Mucosa of gallbladder (tissue), 1 donor: ENCODE data around the gene GRID1. TPM values are rescaled to one million over a fixed set of nuclear protein-coding genes. Genes with fewer than 3 reads are reported as not detected.

Experiments used
- DNase-seq: peaks from one replicate; pipeline ENCODE4 v3.0.0-alpha.2; 2020; ENCODE audit warnings: low spot score
- total RNA-seq: library from RNA; stranded (reverse); gene quantifications from one replicate; pipeline ENCODE4 v1.2.1, GENCODE V29; 2021
- donor health status: DM: no; HTN: no; CAD: no.

The GRID1 gene
- total RNA-seq, 1 donor from 2014 or later = 6.3 TPM

DNA sequence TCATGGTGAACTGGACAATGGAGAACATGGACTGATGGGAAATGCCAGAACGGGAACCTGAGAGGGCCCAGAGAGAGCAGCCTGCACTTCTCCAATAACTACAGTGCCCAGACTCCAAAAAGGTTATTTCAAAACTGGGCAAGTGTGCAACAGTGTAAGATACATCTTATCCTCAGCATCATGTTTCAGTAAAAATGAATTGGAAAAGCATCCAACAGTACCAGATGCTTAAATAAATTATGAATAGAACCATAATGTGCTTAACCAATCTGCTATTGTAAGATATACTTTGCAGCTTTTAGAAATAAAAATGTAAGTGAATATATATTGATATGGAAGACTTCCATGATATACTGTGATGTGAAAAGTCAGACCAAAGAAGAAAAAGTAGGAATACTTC is 303.3 kb downstream of the GRID1 start:
- no peak for DNase-seq

GRCh38 chr10:86062647-86063145 is 303.9 kb downstream of the GRID1 start:
- no peak for DNase-seq

- DNase-seq = no peak
These were observed 304.4 kb downstream of the GRID1 start for GRCh38 chr10:86062198-86062550.

DNA sequence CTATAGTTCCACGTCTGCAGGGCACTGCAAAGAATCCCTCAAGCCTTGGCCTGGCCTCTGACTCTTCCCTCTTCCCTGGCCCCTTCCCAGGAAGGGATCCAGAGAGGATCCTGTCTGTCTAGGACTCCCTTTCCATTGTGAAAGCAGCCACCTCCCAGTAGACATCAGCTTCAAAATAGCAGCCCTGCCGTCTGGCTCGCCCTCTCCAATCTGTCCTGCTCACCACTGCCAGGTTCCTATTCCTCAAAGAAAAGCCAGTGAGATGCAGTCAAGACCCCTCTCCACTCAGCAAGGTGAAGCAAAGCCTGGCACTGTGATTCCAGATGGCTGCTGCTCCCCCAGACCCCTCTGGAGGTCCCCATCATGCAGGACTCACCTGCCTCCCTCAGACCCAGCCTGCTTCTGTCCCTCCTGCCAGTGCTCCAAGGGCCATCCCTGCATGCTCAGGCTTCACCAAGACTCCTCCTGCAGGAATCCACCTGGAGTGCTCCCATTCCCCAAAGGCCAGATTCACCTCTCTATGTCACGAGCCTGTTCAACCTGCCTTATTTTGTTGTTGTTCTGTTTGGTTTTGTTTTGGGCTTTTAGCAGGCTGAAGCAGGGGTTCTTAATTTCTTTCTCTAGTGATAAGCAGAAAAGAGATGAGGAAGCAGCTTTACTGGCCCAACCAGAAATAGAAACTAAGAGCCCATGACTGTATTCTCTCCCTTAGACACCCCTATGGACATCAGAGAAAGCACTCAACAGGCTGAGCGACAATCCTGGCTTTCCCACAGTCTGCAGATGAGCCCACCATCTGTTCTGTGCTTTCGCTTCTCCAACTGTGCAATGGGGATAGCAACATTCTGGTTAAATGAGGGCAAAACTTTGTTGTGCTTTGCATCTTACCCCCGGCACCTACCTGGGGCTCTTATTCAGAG is 305.1 kb downstream of the GRID1 start:
- no peak for DNase-seq

GRCh38 chr10:86060386-86061277 is 306.0 kb downstream of the GRID1 start:
- DNase-seq = no peak

- DNase-seq = no peak
These were observed 306.7 kb downstream of the GRID1 start for GRCh38 chr10:86059892-86060291.

DNA sequence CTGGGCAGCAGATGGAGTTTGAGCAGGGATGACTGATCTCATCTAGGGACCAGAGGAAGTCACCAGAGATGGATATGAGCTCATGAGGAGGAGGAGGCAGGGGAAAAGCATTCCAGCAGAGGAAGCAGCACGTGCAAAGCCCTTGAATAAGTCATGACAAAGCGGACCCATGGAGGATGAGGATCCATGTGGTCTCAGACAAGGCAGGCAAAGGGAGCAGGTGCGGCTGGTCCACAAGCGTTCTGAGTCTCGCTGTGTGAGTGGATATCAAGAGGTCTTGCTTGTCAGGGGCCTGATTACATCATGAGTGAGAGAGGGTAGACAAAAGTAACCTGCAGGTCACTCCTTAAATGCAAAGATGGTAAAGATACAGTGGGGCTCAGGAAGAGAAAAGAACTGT is 307.6 kb downstream of the GRID1 start:
- DNase-seq = no peak

- DNase-seq = no peak
These were observed 308.9 kb downstream of the GRID1 start for GRCh38 chr10:86057708-86058107.

- DNase-seq = no peak
These were observed 309.9 kb downstream of the GRID1 start for GRCh38 chr10:86056672-86057071.

DNA sequence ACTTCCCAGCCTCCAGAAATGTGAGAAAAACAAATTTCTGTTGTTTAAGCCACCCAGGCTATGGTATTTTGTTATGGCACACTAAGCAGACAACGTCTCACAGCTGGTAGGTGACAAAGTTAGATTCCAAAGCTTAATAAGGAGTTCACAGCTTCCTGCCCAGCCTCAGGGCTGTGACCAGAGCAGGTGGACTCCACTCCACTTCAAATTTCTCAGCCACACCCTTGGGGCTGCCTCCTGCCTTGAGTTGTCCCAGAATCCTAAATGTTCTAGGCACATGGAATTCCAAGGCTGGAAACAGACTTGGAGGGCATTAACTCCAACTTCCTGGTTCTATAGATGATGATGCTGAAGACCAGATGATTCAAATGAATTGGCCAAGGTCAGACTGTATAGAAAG is 310.7 kb downstream of the GRID1 start:
- no peak for DNase-seq

- DNase-seq = no peak
These were observed 312.9 kb downstream of the GRID1 start for GRCh38 chr10:86053675-86054074.

GRCh38 chr10:86051586-86051985 is 315.0 kb downstream of the GRID1 start:
- DNase-seq = no peak

DNA sequence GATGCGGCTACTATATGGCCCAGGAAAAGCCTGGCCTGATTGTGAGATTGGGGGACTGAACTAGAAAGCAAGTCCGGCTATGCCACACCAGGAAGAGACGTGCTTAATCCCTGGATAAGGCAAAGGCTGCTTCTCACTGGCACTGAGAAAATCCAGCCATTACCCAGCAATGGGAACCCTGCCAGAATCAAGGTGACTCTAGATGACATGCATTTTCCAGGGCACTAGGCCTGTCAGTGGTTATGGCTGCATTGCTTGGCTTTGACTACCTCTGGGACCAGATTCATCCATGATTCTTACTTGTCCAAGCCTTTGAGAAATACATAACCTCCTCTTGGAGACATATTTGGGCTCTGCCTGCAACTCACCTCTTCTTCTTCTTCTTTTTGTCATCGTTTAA is 317.2 kb downstream of the GRID1 start:
- DNase-seq = no peak

DNA sequence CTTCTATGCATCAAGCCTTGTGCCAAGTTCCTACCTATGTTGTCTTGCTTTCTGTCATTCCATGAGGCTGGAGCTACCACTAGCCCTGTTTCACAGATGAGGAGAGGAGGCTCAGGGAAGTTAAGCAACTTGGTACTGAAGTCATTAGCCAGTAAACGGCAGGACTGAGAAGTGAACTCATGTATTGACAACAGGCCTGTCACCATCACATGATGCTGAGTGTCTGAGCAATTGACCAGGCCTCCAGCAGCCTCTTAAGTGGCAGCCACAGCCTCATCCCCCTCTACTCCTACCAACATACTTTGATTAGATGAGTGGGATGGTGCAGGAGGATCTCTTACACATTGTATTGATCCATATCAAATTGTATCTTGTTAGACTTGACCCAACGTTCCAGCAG is 317.6 kb downstream of the GRID1 start:
- no peak for DNase-seq

DNA sequence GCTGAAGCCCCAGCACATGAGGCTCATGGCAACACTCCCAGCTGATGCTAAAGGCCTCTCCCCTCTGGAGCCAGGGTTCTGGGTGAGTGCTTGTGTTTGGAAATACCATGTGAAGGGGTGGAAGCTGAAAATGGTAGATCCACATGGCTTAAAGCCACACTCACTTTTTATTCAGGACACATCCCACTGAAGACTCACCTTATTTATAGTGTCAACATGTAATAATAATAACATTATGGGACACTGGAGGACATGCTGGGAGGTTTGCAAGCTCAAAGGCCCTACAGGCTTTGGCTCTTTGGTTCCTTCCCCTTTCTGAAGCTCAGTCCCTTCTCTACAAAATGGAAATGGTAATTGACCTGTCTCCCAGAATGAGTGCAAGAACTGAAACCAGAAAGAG is 318.0 kb downstream of the GRID1 start:
- no peak for DNase-seq

- no peak for DNase-seq
These were observed 319.0 kb downstream of the GRID1 start for GRCh38 chr10:86047588-86047987.

- no peak for DNase-seq
These were observed 319.6 kb downstream of the GRID1 start for GRCh38 chr10:86046845-86047460.

- DNase-seq = no peak
These were observed 320.7 kb downstream of the GRID1 start for GRCh38 chr10:86045896-86046295.

- no peak for DNase-seq
These were observed 322.6 kb downstream of the GRID1 start for GRCh38 chr10:86044029-86044428.

DNA sequence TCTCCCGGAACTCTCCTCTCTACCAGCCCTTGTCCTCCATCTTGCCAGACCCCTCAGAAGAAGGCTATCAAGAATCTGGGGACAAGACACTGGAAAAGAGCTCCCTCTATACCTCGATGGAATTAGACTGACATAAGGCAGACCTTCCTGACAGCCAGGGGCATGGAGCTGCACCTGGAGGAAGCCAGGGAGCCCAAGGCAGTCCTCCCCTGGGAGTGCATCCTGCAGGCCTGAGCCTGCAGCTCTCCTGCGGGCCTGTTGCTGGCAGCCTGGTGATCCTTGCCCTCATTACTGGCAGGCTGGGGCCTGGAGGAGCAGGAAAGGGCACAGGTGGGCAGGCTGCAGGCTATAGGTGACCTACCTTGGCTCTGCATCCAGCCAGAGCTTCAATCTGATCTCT is 323.4 kb downstream of the GRID1 start:
- DNase-seq = no peak

DNA sequence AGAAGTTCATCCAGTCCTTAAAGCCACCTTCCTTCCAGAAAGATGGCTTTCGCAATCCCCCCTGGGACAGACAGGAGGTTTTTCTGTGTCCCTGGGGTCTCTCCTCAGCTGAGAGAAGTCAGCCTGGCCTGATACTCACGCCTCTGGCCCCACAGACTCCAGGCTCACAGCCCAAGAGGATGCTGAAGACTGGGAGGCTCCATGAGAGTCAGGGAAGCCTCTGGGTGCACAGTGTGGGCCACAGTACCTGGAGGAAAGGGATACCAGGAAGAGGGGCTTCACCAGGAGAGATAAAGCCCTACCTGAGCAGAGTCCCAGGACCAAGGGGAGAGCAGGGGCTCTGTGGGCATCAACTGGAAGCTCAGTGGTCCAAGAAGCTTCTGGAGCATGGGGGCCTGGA is 324.4 kb downstream of the GRID1 start:
- DNase-seq = no peak

- DNase-seq = no peak
These were observed 325.5 kb downstream of the GRID1 start for GRCh38 chr10:86041116-86041515.
